Subcutaneous abdominal adipose tissue (tissue), 5 donors: ENCODE data around the gene AMH.
A peak's percentile ranks its signal among the peaks of the same experiment; 100 is the strongest.

ENCODE experiments used
- H3K27ac ChIP-seq: one replicate; pipeline ENCODE4 v1.7.0; 2013; ENCODE audit warnings: low read depth, mild to moderate bottlenecking, inconsistent platforms, low read length, moderate library complexity
- H3K27me3 ChIP-seq, 5 donors: one replicate each; pipeline ENCODE4 v1.7.0; 2013; ENCODE audit warnings: low read length in 5 of 5, inconsistent platforms in 1 of 5; ENCODE audit not compliant: control insufficient read depth in 5 of 5, insufficient read depth in 4 of 5
- H3K36me3 ChIP-seq, 5 donors: one replicate each; pipeline ENCODE4 v1.7.0; 2013; ENCODE audit warnings: low read length in 5 of 5; ENCODE audit not compliant: control insufficient read depth in 5 of 5, insufficient read depth in 5 of 5
- H3K4me1 ChIP-seq, 5 donors: one replicate each; pipeline ENCODE4 v1.7.0; 2013; ENCODE audit warnings: low read length in 5 of 5, mild to moderate bottlenecking in 3 of 5, moderate library complexity in 1 of 5; ENCODE audit not compliant: control insufficient read depth in 5 of 5, insufficient read depth in 5 of 5
- H3K4me3 ChIP-seq, 5 donors: one replicate each; pipeline ENCODE4 v1.7.0; 2013; ENCODE audit warnings: low read length in 5 of 5, low read depth in 1 of 5
- H3K9ac ChIP-seq, 5 donors: one replicate each; pipeline ENCODE4 v1.7.0; 2013; ENCODE audit warnings: low read length in 5 of 5, mild to moderate bottlenecking in 4 of 5, moderate library complexity in 3 of 5
- H3K9me3 ChIP-seq, 5 donors: one replicate each; pipeline ENCODE4 v1.7.0; 2013; ENCODE audit warnings: low read length in 5 of 5; ENCODE audit not compliant: control insufficient read depth in 5 of 5
- donor health status: healthy.
- donor health status: healthy.
- donor health status: healthy.
- donor health status: healthy.
- donor health status: healthy.

Gene AMH

GRCh38 chr19:2248136-2249009, 750 bp upstream of the AMH start:
- no peak overlapping the region for H3K4me3 ChIP-seq
- no peaks in the 10 kb centered on the region for H3K9me3 ChIP-seq
- H3K36me3 ChIP-seq, result peaks cover 0 to 55% (median 49%) of the 10 kb centered on the region in 5 donors
- H3K27me3 ChIP-seq, result peaks cover 35 to 39% (median 37%) of the 10 kb centered on the region in 5 donors
- H3K27ac ChIP-seq, result no peak overlapping the region
- H3K9ac ChIP-seq, result no peak overlapping the region
- H3K4me1 ChIP-seq, result peaks cover 0 to 45% (median 38%) of the 10 kb centered on the region in 5 donors

- Histone ChIP-seq H3K9ac (no peak overlapping the region), H3K36me3 (peaks cover 0 to 37% (median 31%) of the 10 kb centered on the region in 5 donors), H3K27me3 (peaks cover 42 to 47% (median 43%) of the 10 kb centered on the region in 5 donors), H3K27ac (no peak overlapping the region), H3K4me3 (no peak overlapping the region), H3K4me1 (peaks cover 0 to 47% (median 40%) of the 10 kb centered on the region in 5 donors), H3K9me3 (no peaks in the 10 kb centered on the region)
Observed at GRCh38 chr19:2249880-2250765, 1.0 kb downstream of the AMH start.

DNA sequence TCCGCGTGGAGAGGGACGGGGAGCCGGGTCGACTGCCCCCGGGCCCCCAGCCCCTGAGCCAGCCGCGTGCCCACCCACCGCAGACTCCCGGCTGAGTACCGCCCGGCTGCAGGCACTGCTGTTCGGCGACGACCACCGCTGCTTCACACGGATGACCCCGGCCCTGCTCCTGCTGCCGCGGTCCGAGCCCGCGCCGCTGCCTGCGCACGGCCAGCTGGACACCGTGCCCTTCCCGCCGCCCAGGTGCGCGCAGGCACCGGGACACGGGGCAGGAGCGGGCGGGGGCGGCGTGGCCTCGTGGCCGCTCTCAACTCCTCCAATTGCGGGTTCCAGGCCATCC, 1.6 kb downstream of the AMH start:
- no peaks in the 10 kb centered on the region for H3K9me3 ChIP-seq
- H3K4me1 ChIP-seq, result peaks cover 0 to 47% (median 40%) of the 10 kb centered on the region in 5 donors
- H3K9ac ChIP-seq, result no peak overlapping the region
- peaks cover 0 to 31% (median 25%) of the 10 kb centered on the region in 5 donors for H3K36me3 ChIP-seq
- H3K4me3 ChIP-seq, result peak overlapping the region in 1 of 5 donors; percentile 44
- no peak overlapping the region for H3K27ac ChIP-seq
- peaks cover 42 to 47% (median 43%) of the 10 kb centered on the region in 5 donors for H3K27me3 ChIP-seq

DNA sequence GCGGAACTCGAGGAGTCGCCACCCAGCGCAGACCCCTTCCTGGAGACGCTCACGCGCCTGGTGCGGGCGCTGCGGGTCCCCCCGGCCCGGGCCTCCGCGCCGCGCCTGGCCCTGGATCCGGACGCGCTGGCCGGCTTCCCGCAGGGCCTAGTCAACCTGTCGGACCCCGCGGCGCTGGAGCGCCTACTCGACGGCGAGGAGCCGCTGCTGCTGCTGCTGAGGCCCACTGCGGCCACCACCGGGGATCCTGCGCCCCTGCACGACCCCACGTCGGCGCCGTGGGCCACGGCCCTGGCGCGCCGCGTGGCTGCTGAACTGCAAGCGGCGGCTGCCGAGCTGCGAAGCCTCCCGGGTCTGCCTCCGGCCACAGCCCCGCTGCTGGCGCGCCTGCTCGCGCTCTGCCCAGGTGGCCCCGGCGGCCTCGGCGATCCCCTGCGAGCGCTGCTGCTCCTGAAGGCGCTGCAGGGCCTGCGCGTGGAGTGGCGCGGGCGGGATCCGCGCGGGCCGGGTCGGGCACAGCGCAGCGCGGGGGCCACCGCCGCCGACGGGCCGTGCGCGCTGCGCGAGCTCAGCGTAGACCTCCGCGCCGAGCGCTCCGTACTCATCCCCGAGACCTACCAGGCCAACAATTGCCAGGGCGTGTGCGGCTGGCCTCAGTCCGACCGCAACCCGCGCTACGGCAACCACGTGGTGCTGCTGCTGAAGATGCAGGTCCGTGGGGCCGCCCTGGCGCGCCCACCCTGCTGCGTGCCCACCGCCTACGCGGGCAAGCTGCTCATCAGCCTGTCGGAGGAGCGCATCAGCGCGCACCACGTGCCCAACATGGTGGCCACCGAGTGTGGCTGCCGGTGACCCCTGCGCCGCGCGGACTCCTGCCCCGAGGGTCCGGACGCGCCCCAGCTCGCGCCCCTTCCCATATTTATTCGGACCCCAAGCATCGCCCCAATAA, 2.3 kb downstream of the AMH start:
- Histone ChIP-seq H3K4me3 (peak overlapping the region in 2 of 5 donors; percentile 18 to 44), H3K27ac (no peak overlapping the region), H3K9ac (no peak overlapping the region), H3K27me3 (peaks cover 42 to 47% (median 43%) of the 10 kb centered on the region in 5 donors), H3K4me1 (peaks cover 0 to 47% (median 40%) of the 10 kb centered on the region in 5 donors), H3K36me3 (peaks cover 0 to 25% (median 19%) of the 10 kb centered on the region in 5 donors), H3K9me3 (no peaks in the 10 kb centered on the region)

DNA sequence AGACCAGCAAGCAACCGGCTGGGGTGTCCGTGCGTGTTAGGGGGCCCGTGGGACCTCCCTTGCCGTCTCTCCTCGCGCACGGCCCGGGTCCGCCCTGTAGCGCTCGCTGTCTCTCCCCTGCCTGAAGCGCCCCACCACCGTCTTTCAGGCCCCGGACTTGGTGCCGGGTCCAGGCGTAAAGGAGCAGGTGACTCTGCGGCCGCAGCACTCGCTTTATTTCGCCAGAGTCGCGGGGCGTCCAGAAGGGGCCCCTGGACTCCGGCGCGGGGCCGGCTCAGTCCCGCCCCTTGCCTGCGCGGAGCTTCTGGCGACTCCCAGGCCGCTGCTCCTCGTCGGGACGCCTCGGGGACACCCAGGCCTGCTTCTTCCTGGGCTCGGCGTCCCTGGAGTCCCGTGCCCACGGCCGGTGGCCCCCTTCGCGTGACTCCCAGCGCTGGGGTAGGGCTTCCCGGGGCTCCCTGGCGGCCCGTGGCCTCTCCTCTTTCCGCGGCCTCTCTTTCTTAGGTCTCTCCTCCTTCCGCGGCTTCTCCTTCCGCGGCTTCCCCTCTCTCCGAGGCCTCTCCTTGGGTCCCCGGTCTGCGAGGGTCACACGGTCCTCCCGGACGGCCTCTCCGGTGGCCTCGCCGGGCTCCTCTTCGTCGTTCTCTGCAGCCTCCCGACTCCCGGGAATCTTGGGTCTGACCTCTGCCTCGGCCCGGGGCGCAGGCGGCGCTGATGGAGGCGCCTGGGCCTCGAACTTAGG, 3.1 kb downstream of the AMH start:
- Histone ChIP-seq H3K9ac (no peak overlapping the region), H3K4me3 (peak overlapping the region in 1 of 5 donors; percentile 44), H3K4me1 (peaks cover 0 to 41% (median 35%) of the 10 kb centered on the region in 5 donors)

GRCh38 chr19:2252797-2253105, 3.6 kb downstream of the AMH start:
- H3K4me3 ChIP-seq, result peak overlapping the region in 1 of 5 donors; percentile 44
- no peak overlapping the region for H3K27ac ChIP-seq
- no peak overlapping the region for H3K9ac ChIP-seq
- peaks cover 0 to 41% (median 33%) of the 10 kb centered on the region in 5 donors for H3K4me1 ChIP-seq
- peaks cover 42 to 47% (median 43%) of the 10 kb centered on the region in 5 donors for H3K27me3 ChIP-seq
- no peaks in the 10 kb centered on the region for H3K9me3 ChIP-seq
- H3K36me3 ChIP-seq, result peaks cover 0 to 11% (median 5%) of the 10 kb centered on the region in 5 donors

More for the DNA sequence above, 3.1 kb downstream of the AMH start:
- peaks cover 0 to 16% (median 10%) of the 10 kb centered on the region in 5 donors for H3K36me3 ChIP-seq
- no peak overlapping the region for H3K27ac ChIP-seq
- H3K27me3 ChIP-seq, result peaks cover 42 to 47% (median 43%) of the 10 kb centered on the region in 5 donors
- no peaks in the 10 kb centered on the region for H3K9me3 ChIP-seq

DNA sequence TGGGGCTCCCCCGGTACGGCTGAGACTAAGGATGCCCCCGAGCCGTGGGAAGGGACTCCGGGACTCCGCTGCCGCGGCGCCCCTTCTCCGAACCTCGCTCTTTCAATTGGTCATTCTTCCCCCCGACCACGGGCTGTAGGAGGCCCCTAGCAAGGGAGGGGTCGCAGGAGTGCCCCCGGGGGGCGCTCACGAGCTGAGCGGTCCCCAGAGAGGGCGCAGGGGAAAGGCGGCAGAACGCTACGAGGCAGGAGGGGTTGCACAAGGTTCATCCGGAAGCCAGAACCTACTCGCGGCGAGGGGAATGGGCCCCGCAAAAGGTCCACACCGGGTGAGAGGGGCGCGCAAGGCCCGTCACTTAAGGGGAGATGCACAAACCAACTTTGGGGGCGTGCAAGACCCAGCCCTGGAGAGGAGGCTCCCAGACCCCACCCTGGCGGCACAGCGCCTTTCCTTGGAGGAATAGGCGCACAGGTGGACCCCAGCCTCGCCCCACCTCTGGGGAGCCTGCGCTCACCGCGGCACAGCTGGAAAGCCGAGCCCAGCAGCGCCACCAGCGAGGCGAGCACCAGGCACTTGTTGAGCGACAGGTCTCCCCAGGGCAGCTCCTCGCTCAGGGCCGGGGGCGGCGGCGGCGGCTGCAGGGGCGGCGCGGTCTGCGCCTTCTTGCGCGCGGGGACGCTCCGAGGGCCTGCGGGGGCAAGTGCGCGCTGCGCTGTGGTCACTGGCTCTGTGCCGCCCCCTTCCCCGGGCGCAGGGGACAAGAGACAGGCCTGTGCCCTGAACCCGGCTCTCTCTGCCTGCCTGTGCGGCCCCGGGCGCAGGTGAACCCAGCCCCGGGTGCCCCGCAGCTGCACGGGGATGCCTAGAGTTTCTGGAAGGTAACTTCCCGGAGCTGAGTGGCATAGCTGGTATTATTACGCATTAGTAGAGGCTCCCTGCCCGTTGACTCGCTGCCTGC, 4.3 kb downstream of the AMH start:
- Histone ChIP-seq H3K27me3 (peaks cover 42 to 47% (median 43%) of the 10 kb centered on the region in 5 donors), H3K9me3 (no peaks in the 10 kb centered on the region), H3K27ac (no peak overlapping the region), H3K36me3 (peaks cover 0 to 6% (median 3%) of the 10 kb centered on the region in 5 donors), H3K4me1 (peaks cover 0 to 41% (median 33%) of the 10 kb centered on the region in 5 donors), H3K4me3 (peak overlapping the region in 1 of 5 donors; percentile 44), H3K9ac (no peak overlapping the region)

DNA sequence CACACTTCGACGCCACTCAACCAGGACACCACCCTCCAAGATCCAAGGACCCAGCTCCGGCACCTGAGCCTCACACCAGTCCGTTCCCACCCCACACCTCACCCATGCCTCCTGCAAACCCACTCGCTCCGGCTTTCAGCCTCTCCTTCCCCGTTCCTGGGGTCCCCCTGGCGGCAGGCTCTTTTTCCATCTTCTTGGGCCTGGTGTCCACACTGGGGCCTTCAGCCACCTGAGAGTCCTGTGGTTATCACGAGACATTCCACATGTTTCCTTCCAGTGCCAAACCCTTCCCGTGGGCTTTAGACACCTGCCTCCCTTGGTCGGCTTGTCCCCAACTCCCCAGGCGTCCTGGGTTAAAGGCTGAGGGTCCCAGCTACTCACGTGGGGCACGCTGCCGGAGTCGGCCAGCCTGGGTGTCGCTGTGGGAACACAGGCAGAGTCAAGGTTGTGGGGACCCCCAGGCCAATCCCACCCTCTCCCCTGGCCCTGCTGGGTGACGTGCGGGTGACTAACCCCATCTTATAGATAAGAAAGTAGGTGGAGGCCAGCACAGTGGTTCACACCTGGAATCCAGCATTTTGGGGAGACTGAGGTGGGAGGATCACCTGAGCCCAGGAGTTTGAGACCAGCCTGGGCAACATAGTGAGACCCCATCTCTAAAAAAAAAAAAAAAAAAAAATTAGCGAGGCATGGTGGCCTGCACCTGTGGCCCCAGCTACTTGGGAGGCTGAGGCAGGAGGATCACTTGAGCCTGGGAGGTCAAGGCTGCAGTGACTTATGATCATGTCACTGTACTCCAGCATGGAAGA, 5.1 kb downstream of the AMH start:
- Histone ChIP-seq H3K9ac (no peak overlapping the region), H3K4me1 (peaks cover 0 to 41% (median 33%) of the 10 kb centered on the region in 5 donors), H3K4me3 (no peak overlapping the region), H3K27me3 (peaks cover 42 to 47% (median 43%) of the 10 kb centered on the region in 5 donors), H3K27ac (no peak overlapping the region), H3K36me3 (no peaks in the 10 kb centered on the region), H3K9me3 (no peaks in the 10 kb centered on the region)
